Measurements from ENCODE around the gene MARCHF6. TPM values are rescaled to one million over a fixed set of nuclear protein-coding genes. Genes with fewer than 3 reads are reported as not detected.

Gene MARCHF6
- total and polyA plus RNA-seq, 9 of the 15 experiments (the other 6 are each of a cell fraction or from before 2014, with no cell fraction given) = 74.1 to 456 (median 116) TPM

DNA sequence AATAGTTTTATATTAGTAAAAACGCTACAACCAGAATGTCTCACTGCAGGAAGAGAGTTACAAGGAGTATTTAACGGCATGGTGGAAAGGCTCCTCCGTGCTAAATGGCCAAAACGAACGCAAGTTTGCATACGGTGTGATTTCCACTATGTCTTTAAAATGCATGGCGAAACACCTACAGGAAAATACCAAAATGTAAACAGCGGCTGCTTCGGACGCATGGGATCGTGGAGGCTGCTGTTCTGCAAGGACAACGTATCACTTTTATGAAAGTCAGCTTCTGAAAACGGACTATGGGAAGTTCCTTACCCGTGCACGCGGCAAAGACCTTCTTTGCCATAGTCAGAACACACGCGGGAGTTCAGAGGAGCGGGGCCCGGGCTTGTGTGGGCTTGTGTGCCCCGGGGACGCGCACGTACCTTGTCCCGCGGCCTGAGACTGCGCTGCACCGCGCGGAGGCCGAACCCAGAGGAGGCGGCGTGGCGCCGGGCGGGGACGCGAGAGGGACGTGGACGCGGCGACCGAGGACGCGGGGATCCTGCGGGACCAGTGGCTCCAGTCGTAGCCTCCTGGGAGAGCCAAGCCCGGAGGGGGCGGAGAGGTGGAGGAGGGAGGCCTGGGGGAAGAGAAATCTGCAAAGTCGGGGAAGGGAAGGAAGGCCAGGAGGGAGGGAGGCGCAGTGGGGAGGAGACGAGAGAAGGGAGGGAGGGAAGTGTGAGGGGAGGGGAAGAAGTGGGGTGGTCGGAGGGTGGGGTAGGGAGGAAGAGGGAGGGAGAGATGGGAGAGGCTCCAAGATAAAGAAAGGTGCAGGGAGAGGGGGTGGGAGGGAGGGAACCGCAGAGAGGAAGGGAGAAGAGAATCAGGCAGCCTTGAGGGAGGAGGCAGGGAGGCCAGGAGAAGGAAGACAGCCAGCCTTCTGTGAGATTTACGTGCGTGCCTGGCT is 46.0 kb upstream of the MARCHF6 start, which contains the start of gene CMBL (continued):
- TF ChIP-seq RBM17 (IDR thresholded peaks at IDR 0.05; ENCODE audit: borderline replicate concordance, low read depth, low read length) (no peak), HDAC8 (tag; IDR thresholded peaks at IDR 0.05) (peak; percentile 83; the same call in 1 of the 2 replicates), CREBBP (IDR thresholded peaks at IDR 0.05; ENCODE audit: low read depth, low read length) (no peak), ZNF766 (CRISPR knock-in tag; conservative IDR thresholded peaks at IDR 0.05) (0 out of 2 replicates have a peak, but pooled peaks have one; percentile 49), FOXO4 (CRISPR knock-in tag; IDR thresholded peaks at IDR 0.05) (no peak), CHD1 (IDR thresholded peaks at IDR 0.05; ENCODE audit: low read length) (peak; percentile 42), STAT5A (IDR thresholded peaks at IDR 0.05; ENCODE audit: borderline replicate concordance, low read length) (no peak), XRCC3 (IDR thresholded peaks at IDR 0.05) (no peak), MEF2D (tag; conservative IDR thresholded peaks at IDR 0.05; ENCODE audit: low read depth) (0 out of 2 replicates have a peak, but pooled peaks have one; percentile 9), UBTF (IDR thresholded peaks at IDR 0.05; ENCODE audit: borderline replicate concordance in 1 of 2, low read depth in 2 of 2, low read length in 2 of 2) (peak; percentile 97 to 98)
- TF ChIP-seq, protein P1, sequence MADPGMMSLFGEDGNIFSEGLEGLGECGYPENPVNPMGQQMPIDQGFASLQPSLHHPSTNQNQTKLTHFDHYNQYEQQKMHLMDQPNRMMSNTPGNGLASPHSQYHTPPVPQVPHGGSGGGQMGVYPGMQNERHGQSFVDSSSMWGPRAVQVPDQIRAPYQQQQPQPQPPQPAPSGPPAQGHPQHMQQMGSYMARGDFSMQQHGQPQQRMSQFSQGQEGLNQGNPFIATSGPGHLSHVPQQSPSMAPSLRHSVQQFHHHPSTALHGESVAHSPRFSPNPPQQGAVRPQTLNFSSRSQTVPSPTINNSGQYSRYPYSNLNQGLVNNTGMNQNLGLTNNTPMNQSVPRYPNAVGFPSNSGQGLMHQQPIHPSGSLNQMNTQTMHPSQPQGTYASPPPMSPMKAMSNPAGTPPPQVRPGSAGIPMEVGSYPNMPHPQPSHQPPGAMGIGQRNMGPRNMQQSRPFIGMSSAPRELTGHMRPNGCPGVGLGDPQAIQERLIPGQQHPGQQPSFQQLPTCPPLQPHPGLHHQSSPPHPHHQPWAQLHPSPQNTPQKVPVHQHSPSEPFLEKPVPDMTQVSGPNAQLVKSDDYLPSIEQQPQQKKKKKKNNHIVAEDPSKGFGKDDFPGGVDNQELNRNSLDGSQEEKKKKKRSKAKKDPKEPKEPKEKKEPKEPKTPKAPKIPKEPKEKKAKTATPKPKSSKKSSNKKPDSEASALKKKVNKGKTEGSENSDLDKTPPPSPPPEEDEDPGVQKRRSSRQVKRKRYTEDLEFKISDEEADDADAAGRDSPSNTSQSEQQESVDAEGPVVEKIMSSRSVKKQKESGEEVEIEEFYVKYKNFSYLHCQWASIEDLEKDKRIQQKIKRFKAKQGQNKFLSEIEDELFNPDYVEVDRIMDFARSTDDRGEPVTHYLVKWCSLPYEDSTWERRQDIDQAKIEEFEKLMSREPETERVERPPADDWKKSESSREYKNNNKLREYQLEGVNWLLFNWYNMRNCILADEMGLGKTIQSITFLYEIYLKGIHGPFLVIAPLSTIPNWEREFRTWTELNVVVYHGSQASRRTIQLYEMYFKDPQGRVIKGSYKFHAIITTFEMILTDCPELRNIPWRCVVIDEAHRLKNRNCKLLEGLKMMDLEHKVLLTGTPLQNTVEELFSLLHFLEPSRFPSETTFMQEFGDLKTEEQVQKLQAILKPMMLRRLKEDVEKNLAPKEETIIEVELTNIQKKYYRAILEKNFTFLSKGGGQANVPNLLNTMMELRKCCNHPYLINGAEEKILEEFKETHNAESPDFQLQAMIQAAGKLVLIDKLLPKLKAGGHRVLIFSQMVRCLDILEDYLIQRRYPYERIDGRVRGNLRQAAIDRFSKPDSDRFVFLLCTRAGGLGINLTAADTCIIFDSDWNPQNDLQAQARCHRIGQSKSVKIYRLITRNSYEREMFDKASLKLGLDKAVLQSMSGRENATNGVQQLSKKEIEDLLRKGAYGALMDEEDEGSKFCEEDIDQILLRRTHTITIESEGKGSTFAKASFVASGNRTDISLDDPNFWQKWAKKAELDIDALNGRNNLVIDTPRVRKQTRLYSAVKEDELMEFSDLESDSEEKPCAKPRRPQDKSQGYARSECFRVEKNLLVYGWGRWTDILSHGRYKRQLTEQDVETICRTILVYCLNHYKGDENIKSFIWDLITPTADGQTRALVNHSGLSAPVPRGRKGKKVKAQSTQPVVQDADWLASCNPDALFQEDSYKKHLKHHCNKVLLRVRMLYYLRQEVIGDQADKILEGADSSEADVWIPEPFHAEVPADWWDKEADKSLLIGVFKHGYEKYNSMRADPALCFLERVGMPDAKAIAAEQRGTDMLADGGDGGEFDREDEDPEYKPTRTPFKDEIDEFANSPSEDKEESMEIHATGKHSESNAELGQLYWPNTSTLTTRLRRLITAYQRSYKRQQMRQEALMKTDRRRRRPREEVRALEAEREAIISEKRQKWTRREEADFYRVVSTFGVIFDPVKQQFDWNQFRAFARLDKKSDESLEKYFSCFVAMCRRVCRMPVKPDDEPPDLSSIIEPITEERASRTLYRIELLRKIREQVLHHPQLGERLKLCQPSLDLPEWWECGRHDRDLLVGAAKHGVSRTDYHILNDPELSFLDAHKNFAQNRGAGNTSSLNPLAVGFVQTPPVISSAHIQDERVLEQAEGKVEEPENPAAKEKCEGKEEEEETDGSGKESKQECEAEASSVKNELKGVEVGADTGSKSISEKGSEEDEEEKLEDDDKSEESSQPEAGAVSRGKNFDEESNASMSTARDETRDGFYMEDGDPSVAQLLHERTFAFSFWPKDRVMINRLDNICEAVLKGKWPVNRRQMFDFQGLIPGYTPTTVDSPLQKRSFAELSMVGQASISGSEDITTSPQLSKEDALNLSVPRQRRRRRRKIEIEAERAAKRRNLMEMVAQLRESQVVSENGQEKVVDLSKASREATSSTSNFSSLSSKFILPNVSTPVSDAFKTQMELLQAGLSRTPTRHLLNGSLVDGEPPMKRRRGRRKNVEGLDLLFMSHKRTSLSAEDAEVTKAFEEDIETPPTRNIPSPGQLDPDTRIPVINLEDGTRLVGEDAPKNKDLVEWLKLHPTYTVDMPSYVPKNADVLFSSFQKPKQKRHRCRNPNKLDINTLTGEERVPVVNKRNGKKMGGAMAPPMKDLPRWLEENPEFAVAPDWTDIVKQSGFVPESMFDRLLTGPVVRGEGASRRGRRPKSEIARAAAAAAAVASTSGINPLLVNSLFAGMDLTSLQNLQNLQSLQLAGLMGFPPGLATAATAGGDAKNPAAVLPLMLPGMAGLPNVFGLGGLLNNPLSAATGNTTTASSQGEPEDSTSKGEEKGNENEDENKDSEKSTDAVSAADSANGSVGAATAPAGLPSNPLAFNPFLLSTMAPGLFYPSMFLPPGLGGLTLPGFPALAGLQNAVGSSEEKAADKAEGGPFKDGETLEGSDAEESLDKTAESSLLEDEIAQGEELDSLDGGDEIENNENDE (IDR thresholded peaks at IDR 0.05; ENCODE audit: low read depth, low read length) = no peak
